ENCODE results near the gene PWWP2B. TPM values are rescaled to one million over a fixed set of nuclear protein-coding genes. Genes with fewer than 3 reads are reported as not detected.
A peak's percentile ranks its signal among the peaks of the same experiment; 100 is the strongest.
"Not testable (repeated sequence)": the region's sequence is repeated elsewhere in the genome, so short reads cannot be mapped to it uniquely, and the experiment has no call there.

Gene PWWP2B
- total RNA-seq, 6 experiments from 2014 or later = 3.0 to 12.2 (median 5.1) TPM

DNA sequence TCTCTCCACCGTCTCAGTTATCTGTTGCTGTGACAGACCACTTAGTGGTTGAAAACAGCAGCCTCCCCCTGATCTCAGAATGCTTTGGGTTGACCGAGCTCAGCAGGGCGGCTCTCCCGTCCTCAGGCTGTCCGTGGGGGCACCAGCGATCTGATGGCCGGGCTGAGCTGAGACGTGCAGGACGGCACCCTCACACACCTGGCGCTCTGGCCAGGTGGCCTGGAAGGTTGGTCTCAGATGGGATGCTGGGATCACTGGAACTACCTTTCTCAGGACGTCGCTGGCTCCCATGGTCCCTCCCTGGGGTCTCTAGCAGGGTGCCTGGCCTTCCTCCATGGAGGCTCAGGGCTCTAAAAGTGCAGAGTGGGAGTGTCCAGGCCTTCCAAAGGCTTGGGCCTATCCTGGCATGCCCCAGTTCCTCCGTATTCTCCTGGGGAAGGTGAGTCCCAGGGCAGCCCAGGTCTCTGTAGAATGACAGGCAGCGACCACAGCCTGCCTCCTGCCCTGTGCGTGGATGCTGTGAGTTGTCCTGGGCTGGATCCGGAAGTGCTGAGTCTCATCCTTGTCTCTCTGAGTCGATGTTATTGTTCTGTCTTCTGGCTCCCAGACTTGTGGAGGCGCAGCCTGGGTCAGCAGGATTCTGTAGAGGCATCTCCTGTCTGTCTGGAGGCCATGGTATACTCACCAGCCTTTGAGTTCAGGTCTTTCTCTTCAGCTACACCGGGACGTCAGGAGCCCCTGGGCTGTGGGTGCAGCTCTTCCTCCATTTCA lies 12.2 kb upstream of the PWWP2B start:
- no peaks in the 10 kb centered on the region for H3K27me3 ChIP-seq
- no peaks in the 10 kb centered on the region for H3K9me3 ChIP-seq
- H3K27ac ChIP-seq = no peak overlapping the region
- no peak for TF ChIP-seq POLR2A (IDR thresholded peaks at IDR 0.05)
- TF ChIP-seq, protein P1, sequence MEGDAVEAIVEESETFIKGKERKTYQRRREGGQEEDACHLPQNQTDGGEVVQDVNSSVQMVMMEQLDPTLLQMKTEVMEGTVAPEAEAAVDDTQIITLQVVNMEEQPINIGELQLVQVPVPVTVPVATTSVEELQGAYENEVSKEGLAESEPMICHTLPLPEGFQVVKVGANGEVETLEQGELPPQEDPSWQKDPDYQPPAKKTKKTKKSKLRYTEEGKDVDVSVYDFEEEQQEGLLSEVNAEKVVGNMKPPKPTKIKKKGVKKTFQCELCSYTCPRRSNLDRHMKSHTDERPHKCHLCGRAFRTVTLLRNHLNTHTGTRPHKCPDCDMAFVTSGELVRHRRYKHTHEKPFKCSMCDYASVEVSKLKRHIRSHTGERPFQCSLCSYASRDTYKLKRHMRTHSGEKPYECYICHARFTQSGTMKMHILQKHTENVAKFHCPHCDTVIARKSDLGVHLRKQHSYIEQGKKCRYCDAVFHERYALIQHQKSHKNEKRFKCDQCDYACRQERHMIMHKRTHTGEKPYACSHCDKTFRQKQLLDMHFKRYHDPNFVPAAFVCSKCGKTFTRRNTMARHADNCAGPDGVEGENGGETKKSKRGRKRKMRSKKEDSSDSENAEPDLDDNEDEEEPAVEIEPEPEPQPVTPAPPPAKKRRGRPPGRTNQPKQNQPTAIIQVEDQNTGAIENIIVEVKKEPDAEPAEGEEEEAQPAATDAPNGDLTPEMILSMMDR (IDR thresholded peaks at IDR 0.05) = no peak
- WGBS (ENCODE audit: insufficient coverage, low coverage, low lambda C conversion rate, missing lambda C conversion rate) = 72% methylated on average over 5 of the region's 20 CpGs
- intact Hi-C loops (cut with DNase I) = loop anchor here in 1 of 2 donors (5.0 to 10.0 kb wide), 2 partner anchors 72 to 250 kb away; no protein-coding TSS in a partner anchor
- H3K36me3 ChIP-seq = no peaks in the 10 kb centered on the region
- DNase-seq = no peak
- H3K4me1 ChIP-seq = no peaks in the 10 kb centered on the region
- no peak for ATAC-seq
- no peak overlapping the region for H3K4me3 ChIP-seq

- no peak overlapping the region for H3K27ac ChIP-seq
- ATAC-seq = no peak
- no peaks in the 10 kb centered on the region for H3K27me3 ChIP-seq
- no peaks in the 10 kb centered on the region for H3K36me3 ChIP-seq
- 54% methylated on average over 5 of the region's 5 CpGs for WGBS (ENCODE audit: insufficient coverage, low coverage, low lambda C conversion rate, missing lambda C conversion rate)
- peak in 1 of 3 donors; percentile 17 for DNase-seq
- no peaks in the 10 kb centered on the region for H3K9me3 ChIP-seq
- intact Hi-C loops (cut with DNase I) = loop anchor here in 1 of 2 donors (10.0 kb wide), 1 partner anchor 249 kb away; no protein-coding TSS in a partner anchor
- H3K4me3 ChIP-seq = no peak overlapping the region
- TF ChIP-seq POLR2A (IDR thresholded peaks at IDR 0.05) = no peak
- TF ChIP-seq, protein P1 (IDR thresholded peaks at IDR 0.05) = no peak
- H3K4me1 ChIP-seq = no peaks in the 10 kb centered on the region
These were observed 11.7 kb upstream of the PWWP2B start for GRCh38 chr10:132385389-132385667.

DNA sequence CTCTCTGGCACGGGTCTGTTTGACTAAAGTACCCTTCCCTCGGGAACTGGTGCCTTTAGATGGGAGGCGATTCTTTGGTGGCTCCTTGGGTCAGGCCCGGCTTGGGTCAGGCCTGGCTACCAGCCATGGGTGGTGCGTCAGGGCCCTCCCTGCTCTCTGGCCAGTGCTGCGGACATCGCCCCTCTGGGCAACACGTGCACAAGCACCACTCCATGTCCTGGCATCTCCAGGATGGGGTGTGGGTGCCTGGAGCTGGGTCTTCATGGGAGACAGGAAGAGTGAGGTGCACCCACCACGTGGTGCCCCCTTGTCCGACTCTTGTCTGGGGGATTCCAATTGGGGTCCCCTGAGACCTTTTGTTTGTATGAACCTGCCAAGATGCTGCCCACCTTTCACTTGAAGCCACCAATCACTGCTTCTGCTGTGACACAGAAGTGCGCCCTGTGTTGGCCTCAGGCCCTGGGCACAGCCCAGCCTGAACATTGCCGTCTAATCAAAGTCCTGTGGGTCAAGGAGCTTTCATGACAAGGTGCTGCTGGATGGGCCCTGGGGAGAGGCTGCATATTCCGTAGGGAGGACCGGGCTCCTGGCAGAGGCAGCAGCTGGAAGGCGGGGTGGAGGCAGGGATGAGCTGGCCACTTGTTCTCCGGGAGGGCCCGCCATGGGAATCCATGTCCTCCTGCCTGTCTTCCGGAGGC lies 11.1 kb upstream of the PWWP2B start:
- no peaks in the 10 kb centered on the region for H3K9me3 ChIP-seq
- no peaks in the 10 kb centered on the region for H3K27me3 ChIP-seq
- 29% methylated on average over 1 of the region's 18 CpGs for WGBS (ENCODE audit: insufficient coverage, low coverage, low lambda C conversion rate, missing lambda C conversion rate)
- TF ChIP-seq POLR2A (IDR thresholded peaks at IDR 0.05) = no peak
- TF ChIP-seq, protein P1 (IDR thresholded peaks at IDR 0.05) = no peak
- H3K27ac ChIP-seq = no peak overlapping the region
- ATAC-seq (no peak), DNase-seq (peak in 1 of 3 donors; percentile 43)
- no peak overlapping the region for H3K4me3 ChIP-seq
- intact Hi-C loops (cut with DNase I) = loop anchor here in 1 of 2 donors (10.0 kb wide), 1 partner anchor 249 kb away; no protein-coding TSS in a partner anchor
- H3K4me1 ChIP-seq = no peaks in the 10 kb centered on the region
- no peaks in the 10 kb centered on the region for H3K36me3 ChIP-seq

DNA sequence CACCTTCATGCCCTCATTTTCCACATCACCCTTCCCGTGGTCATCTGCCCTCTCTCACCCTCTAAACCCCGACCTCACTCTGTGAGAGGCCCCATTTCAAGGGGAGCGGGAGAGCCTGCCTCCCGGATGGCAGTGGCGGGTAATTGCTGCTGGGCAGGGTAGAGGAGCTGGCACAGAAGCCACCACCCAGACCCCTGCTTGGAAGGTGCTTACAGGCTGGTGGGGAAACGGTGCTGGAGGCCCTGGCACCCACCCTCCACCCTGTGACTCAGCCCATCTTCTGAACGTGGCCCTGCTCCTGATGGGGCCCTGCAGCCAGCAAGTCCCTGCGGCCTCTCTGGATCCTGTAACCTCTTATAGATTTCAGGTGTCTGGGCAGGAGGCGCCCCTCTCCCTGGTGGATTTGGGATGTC lies 10.6 kb upstream of the PWWP2B start:
- intact Hi-C loops (cut with DNase I) = loop anchor here in 1 of 2 donors (10.0 kb wide), 1 partner anchor 248 kb away; no protein-coding TSS in a partner anchor

GRCh38 chr10:132386896-132387295 lies 10.1 kb upstream of the PWWP2B start:
- H3K4me1 ChIP-seq, H3K4me3 ChIP-seq, H3K27me3 ChIP-seq, H3K36me3 ChIP-seq, H3K27ac ChIP-seq, H3K9me3 ChIP-seq, DNase-seq, ATAC-seq: not testable (repeated sequence)
- intact Hi-C loops (cut with DNase I) = loop anchor here in 1 of 2 donors (10.0 kb wide), 1 partner anchor 248 kb away; no protein-coding TSS in a partner anchor
- WGBS (ENCODE audit: insufficient coverage, low coverage, low lambda C conversion rate, missing lambda C conversion rate) = no CpG with 5 or more reads among the region's 1 CpG

More for the DNA sequence above, 10.6 kb upstream of the PWWP2B start:
- H3K9me3 ChIP-seq = no peaks in the 10 kb centered on the region
- 83% methylated on average over 3 of the region's 9 CpGs for WGBS (ENCODE audit: insufficient coverage, low coverage, low lambda C conversion rate, missing lambda C conversion rate)
- H3K4me1 ChIP-seq = no peaks in the 10 kb centered on the region
- peak in 1 of 3 donors; percentile 39 for DNase-seq
- no peak overlapping the region for H3K27ac ChIP-seq
- H3K4me3 ChIP-seq = no peak overlapping the region
- TF ChIP-seq, protein P1 (IDR thresholded peaks at IDR 0.05) = no peak
- no peak for TF ChIP-seq POLR2A (IDR thresholded peaks at IDR 0.05)
- ATAC-seq = no peak
- no peaks in the 10 kb centered on the region for H3K27me3 ChIP-seq
- no peaks in the 10 kb centered on the region for H3K36me3 ChIP-seq
